NCI-H1048 (cell line): ENCODE results near the gene SELENOO.

ENCODE experiments used
- DNase-seq: peaks from one replicate; lab custom pipeline; 2025; lab: John Stamatoyannopoulos, UW

SELENOO gene

GRCh38 chr22:50253046-50253915 is 52.5 kb downstream of the SELENOO start:
- DNase-seq: no peak

- DNase-seq: no peak
Observed at GRCh38 chr22:50253941-50254340, 53.1 kb downstream of the SELENOO start.

GRCh38 chr22:50255099-50255498 is 54.3 kb downstream of the SELENOO start:
- no peak for DNase-seq

DNA sequence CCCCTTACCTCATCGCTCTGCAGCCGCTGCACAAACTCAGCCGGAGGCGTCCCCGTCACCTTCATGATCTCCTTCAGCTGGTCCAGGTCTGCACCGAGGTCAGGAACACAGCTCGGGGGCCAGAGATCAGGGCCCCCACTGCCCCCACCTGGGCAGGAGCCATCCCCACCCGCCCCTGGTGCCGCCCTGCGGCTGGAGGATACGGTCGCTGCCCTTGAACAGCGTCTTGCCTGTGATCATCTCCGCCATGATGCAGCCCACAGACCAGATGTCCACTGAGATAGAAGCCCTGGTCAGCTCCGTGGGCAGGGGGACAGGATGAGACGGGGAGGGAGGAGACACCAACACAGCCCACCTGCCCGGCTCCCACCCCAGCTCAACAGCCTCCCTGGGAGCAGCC is 54.8 kb downstream of the SELENOO start:
- no peak for DNase-seq

DNA sequence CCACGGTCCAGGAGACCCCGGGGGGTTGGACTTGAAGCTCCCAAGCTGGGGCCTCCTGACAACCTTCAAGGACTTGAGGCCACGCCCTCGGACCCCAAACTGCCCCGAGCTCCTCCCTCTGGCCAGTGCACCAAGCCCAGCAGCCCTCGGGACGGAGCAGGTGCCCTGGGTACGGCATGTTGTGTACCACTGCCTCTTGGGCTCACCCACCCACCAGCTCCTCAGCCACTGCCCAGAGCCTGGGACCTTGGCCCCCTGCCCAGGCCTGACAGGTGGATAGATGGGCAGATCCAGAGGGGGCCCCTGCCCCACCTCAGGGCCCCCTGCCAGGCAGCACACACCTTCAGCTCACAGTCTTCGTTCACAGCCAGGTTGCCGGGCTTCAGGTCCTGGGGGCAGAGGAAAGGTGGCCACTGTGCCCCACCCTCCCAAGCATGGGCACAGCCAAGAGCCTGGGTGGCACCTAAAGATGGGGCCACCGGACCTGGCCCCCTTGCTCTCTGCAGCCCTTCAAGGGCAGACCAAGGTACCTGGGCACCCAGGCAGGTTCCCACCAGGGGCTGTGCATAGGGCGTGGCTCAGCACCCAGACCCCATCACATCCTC is 55.5 kb downstream of the SELENOO start:
- no peak for DNase-seq

- no peak for DNase-seq
Observed at GRCh38 chr22:50257041-50257440, 56.2 kb downstream of the SELENOO start.

- DNase-seq: no peak
Observed at GRCh38 chr22:50257451-50258360, 56.9 kb downstream of the SELENOO start.

GRCh38 chr22:50258361-50259292 is 57.8 kb downstream of the SELENOO start:
- no peak for DNase-seq

DNA sequence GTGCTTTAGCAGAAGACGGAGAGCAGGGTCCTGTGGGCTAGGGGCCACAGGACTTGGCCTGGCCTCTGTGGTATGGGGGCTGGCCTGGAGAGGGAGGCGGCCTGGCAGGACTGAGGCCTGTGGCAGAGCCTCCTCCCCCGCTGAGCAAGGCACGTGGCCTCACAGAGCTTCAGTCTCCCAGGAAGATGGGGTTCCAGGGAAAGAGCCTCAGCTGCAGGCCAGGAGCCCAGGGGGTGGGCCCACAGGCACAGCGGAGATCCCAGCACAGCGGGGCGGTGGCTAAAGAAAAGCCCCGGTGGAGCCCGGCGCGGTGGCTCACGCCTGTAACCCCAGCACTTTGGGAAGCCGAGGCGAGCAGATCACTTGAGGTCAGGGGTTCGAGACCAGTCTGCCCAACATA is 58.5 kb downstream of the SELENOO start:
- no peak for DNase-seq

DNA sequence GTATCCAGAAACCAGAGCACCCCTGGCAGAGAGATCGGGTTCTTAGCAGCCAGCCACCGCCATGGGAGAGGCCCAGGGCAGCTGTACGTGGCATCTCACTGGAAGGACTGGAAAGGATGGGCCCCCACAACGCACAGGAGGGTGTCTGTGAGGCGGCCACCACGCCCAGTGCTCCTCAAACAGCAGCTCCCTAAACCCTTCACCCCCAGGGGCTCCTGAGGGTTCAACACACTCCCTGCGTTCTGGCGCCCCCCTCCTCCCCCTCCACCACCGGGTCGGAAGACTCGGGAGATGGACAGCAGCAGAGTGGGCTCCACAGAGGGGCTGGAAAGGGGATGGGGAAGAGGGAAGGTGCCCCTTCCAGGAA is 59.6 kb downstream of the SELENOO start:
- no peak for DNase-seq

DNA sequence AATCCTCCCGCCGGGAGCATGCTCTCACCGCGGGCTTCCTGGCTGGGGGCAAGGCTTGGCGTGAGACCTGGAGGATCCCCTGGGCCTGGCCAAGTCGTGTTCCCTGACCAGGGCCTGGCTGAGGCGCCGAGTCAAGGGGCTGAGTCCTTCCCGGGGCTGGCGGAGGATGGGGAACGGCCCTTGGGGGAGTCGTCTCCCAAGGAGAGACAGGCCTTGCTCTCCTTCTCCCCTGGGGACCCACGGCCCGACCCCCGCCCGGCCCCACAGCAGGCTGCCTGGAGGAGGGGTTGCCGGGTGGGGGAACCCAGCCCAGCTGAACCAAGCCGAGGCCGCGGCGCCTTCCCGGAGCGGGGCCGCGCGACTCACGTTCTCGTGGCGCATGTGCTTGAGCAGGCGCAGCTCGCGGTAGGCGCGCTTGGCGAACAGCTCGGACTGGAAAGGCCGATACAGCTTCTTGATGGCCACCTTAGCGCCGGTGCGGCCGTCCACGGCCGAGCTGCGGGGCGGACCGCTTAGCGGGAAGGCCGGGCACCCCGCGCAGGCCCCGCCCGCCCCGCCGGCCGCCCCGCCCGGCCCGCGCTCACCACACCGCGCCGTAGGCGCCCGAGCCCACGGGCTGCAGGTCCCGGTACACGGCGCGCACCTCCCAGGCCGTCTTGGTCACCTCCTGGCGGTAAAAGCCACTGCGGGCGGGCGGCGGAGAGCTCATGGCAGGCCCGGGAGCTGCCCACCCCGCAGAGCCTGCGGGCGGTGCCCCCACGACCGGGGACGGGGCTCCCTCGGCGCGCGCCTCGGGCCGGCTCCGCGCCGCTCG is 60.2 kb downstream of the SELENOO start:
- DNase-seq: no peak

DNA sequence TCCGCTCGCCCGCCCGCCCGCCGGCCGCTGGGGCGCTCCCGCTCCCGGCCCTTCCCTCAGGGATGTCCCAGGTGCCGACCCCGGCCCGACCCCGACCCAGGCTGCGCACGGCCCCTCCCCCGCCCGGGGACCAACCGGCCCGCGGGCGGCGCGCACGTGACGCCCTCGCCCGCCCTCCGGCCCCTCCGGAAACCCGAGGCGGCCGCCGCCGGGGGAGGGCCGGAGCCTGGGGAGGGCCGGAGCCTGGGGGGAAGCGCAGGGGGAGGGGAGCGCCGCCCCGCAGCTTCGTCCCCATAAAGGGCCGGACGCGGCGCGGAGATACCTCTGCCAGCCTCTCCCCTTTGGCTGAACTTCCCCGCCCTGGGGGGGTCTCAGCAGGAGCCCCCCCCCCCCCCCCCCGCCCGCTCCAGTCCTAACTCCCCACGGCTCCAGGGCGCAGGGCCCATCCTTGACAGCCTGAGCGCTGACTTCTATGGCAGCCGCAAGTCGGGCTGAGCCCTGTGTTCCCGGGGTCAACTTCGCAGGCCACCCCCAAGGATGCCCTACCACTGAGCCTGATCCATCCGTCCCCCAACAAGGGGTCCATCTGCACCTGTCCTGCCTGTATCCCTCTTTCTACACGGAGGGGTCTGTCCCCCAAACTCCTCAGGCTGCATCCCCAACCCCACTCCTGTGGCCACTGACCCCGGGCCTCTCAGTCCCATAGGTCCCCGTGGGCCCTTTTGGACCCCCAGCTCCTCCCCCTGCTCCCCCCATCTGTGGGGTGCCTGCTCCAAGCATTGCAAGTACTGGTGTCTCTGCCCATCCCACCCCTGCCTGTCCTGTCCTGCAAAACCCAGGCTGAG is 61.0 kb downstream of the SELENOO start, which contains the start of gene MAPK12:
Gene MAPK12, minus strand, starts transcription at position 69 of the 845 bp plus-strand sequence. CDS start 174 bp downstream, outside the sequence.
- DNase-seq: no peak

DNA sequence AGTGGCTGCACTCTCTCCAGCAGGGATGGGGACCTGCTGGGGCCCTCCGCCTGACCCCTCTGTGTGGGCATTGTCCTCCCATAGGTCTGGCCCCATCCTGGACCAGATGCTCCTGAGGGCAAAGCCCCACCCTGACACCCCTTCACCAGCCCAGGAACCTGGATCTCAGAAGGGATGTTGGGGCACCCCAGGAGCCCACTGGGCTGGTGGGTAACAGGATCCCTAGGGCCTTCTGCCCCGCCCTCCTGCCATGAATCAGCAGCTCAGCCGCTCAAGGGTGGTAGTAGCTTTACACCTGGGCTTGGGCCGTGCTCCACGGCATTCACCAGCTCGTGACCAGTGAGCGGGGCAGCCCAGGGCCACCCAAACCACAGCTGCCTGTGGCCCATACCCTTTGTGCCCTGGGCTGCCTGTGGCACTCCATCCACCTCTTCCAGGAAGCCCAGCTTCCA is 61.7 kb downstream of the SELENOO start:
- DNase-seq: no peak

DNA sequence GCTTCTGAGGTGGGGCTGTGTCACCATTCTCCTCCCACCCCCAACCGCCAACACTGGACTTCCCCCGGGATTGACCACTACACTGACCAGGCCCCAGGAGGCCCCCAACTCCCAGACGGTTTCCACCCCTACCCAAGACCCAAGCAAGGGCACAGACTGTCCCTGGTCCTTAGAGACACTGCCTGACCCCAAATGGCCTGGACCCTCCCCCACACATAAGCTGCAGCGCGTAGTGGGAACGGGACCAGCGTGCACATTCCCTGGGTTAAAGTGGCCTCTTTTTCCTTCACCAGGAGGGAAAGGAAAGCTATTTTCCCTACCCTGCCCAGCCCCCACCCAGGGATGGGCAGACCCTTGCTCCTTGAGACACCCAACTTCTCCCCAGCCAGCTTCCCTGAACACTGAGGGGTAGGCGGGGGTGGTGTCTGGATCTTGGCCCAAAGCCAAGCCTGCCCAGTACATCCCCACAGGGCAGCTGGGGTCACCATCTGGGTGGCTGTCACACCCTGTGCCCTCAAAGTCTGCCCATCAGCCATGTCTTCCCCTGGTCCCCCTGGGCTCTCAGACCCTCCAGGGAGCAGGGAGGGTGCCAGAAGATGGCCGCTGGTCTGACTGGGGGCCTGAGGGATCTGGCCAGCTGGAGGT is 62.3 kb downstream of the SELENOO start:
- DNase-seq: no peak

GRCh38 chr22:50264104-50264745 is 63.4 kb downstream of the SELENOO start:
- no peak for DNase-seq

DNA sequence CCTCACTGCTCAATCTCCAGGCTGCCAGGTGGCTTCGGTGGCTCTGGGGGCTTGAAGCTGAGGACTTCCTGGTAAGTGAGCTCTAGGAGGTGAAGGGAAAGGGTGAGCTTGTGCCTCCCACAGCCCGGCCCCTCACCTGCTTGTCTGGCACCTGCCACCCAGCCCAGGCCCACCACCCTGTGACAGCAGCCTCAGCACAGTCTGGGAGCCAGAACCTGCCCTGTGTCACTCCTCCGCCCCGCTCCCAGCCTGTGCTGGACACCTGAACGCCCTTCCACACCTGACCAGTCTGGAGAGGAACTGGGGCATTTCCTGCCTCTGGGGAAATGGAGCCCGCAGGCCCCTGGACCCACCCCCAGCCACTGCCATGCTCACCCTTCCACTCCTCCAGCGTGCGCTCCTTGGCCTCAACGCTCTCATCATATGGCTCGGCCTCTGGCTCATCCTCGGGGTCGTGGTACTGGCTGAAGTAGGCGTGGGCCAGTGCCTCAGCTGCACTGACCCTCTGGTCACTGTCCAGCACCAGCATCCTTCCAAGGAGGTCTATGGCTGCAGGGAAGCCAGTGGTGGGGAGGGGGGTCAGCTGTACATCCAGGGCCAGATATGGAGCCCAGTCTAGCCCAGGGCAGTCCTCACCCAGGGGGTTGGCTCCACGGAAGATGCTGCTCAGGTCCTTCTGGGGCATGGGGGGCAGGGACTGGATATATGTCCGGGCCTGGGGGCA is 64.3 kb downstream of the SELENOO start:
- no peak for DNase-seq

DNA sequence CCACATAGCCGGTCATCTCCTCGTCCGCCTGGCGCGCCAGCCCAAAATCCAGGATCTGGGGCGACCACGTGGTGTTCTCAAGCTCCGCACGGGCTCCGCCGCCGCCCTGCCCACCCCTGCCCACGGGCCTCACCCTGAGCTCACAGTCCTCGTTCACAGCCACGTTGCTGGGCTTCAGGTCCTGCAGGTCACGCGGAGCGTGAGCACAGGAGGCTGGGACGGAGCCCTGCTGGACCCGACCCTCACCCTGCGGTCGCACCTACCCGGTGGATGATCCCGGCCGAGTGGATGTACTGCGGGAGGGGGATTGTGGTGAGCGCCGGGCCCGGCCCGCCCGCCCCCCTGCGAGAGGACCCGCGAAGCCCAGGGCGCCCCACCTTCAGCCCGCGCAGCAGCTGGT is 66.2 kb downstream of the SELENOO start:
- no peak for DNase-seq
